Measurements from ENCODE around the gene SOX10.

Gene SOX10

DNA sequence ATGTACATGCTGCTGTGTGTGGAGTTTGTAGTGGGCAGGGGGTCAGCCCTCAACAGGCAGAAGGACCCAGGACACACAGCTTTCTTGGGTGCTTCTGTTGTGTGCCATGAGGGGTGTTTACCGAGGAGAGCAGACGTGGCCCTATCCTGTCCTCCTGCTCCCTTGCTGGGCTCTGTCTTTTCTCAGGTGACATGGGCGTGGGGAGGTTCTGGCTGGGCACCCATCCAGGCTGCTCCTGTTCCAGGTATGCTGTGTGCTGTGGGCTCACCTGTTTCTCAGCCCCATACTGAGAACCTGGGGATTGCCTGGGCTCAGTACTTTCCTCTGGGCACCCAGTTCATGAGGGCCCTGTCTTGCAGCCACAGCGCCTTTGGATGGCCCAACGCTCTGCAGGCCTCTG, 55.0 kb downstream of the SOX10 start:
- no peak for DNase-seq

DNA sequence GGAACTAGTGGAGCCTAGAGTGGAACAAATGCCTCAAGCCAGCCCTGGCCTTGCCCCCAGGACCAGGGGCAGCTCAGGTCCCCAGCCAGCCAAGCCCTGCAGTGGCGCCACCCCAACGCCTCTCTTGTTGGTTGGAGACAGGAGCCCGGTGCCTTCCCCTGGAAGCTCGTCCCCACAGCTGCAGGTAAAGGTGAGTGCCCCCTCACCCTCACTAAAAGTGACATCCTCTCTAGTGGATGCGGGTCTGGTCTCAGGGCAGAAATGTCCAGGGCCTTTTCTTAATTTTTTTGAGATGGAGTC, 56.8 kb downstream of the SOX10 start:
- DNase-seq, result no peak

DNA sequence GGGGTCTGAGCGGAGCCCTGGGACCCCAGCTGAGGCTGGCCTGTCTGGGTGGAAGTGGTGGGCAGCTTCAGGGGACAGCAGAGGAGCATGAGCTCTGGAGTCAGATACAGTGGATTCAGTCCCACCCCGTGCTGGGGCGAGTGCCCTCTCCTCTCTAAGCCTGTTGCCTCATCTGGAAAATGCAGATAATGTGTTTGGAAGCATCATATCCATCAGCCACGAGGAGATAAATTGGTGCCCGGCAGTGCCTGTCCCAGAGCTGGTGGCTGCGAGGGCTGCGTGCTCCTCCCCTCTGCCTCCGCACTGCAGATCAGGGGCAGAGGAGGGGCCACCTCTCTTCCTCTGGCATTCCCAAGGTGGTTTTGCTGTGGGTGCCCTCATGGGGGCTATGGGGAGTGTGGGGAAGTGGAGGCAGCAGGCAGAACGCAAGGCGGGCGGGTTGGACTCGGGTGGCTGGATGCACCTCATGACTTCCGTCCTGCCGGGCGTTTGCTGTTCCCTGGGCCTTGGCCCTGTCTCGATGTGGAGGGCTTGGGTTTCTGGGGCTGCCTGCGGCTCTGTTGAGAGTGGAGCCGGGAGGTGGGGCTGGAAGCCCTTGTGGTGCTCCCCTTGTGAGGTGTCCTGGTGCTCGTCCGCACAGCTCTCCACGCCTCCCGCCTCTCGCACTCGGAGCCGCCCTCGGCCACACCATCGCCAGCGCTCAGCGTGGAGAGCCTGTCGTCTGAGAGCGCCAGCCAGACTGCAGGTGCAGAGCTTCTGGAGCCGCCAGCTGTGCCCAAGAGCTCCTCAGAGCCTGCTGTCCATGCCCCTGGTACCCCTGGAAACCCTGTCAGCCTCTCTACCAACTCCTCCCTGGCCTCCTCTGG, 57.4 kb downstream of the SOX10 start:
- DNase-seq, result no peak

DNA sequence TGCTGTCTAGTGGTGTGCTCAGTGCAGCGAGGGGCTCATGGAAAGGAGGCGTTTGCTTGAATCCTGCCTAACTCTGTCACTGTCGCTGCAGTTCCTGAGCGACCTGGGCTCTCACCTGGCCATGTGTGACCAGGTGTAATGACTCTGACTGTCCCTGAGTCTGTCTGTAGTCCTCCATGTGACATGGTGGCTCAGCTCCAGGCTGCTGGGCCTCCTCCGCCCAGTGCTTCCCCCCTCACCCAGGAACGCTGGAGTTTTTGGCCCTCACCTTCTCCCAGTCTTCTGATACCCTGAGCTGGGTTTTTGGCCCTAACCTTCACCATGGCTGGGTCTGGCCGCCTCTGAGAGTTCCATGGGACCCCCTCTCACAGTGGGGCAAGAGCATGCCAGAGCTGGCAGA, 58.0 kb downstream of the SOX10 start:
- DNase-seq, result no peak

DNA sequence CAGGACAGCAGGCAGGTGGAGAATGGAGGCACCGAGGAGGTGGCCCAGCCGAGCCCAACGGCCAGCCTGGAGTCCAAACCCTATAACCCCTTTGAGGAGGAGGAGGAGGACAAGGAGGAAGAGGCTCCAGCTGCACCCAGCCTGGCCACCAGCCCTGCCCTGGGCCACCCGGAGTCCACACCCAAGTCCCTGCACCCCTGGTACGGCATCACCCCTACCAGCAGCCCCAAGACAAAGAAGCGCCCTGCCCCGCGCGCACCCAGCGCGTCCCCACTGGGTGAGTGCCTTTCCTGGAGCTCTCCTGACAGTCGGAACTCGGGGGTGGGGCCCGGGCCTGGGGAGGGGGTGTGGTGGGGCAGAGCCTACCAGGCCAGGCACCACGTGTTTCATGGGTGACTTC, 58.6 kb downstream of the SOX10 start:
- no peak for DNase-seq

DNA sequence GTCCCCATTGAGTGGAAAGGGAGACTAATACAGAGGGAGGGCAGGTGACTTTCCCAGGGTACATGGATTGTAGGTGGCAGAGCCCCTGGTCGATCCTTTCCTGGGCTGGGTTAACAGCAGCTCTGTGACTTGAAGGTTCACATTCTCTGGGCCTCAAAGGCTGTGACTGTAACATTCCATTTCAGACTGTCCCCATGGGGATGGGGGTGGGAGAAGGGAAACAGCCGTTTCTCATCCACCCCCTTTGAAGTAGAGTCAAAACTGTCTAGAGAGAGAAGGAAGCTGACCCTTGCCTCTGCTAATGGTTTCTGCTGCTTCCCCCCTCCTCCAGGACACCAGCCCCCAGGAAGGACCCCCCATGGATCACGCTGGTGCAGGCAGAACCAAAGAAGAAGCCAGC, 59.0 kb downstream of the SOX10 start:
- DNase-seq, result no peak

DNA sequence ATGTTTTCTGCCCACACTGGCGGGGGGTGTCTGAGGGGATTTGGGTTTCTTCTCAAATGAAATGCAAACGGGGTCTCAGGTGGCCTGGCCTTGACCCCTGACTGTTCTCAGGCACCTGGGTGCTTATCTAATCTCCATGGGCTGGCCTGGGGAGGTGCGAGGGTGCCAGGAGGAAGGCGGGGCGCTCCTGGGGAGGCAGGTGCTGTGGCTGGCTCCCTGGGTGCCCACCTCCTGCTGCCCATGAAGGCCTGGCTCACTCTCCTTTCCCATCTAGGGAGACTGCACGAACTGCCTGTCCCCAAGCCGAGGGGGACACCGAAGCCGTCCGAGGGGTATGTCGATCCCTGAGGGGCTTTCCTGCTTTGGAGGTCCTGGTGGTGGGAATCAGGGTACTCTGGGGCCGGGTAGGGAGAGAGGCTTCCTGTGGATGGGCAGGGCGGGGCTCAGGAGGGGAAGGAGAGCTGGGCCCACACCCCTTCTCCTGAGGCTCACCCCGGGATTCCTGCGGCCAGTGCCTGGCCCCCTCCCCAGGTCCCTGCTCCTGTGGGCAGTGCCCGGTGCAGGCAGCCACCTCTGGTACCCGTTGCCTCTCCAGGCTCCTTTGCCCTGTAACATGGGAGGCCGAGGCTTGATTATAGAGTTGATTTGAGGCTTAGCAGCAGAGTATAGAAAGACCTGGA, 59.8 kb downstream of the SOX10 start:
- no peak for DNase-seq

DNA sequence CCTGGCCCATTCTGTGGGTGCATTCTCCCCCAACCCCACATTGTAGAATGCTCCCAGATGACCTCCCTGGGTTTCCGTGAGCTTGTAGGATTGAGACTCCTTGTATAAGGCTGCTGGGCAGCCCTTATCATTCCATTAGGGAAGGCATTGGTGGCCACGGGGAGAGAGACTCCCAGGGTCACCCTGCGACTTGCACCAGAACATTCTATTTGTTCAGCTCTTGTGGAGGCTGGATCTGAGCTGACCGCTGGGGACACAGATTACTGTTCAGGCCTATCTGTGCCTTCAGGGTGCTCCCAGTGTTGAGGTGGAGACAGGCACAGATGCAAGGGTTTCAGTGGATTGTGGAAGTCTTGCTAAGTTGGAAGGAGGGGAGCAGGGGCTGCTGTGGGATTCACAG, 60.4 kb downstream of the SOX10 start:
- no peak for DNase-seq

Data from NCI-H1694 treated with DMSO at 0.1 percent for 48 hours (cell line).